ENCODE data around the gene RUNX2.

DNA sequence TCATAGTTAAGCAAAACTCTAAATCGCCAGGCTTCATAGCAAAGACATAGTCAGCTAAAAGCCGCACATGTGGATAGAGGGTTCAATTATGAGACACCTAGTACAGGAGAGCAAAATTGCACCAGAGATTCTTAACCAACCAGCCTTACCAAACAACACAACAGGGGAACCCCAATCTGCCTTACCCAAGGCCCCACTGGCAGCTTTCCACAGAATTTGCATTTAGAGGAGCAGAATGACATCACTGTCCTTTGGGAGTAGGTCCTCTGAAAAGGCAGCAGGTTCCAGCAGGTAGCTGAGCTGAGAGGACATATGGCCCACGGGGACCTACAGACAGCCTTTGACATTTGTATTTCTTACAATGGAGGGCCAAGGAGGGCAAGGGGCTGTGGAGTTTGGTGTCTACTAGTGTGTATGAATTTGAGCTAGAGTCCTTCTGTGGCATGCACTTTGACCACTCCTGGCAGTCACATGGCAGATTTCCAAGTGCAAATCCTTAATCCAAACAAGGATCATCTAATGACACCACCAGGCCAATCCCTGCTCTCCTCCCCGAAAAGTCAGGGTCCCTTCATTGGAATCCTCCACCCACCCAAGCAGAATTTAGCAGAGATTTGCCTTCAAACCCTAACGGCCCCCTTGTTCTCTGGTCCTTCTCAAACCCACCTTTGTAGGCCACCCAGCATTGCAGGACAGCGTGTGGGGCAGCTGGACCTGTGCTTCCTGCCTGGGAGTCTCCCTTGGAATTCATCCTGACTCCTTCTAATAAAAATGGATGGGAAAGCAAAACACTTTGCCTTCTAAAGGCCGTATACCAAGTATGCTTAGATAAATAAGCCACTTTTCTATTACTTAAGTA is 220.8 kb downstream of the RUNX2 start:
- TF ChIP-seq, protein P1, sequence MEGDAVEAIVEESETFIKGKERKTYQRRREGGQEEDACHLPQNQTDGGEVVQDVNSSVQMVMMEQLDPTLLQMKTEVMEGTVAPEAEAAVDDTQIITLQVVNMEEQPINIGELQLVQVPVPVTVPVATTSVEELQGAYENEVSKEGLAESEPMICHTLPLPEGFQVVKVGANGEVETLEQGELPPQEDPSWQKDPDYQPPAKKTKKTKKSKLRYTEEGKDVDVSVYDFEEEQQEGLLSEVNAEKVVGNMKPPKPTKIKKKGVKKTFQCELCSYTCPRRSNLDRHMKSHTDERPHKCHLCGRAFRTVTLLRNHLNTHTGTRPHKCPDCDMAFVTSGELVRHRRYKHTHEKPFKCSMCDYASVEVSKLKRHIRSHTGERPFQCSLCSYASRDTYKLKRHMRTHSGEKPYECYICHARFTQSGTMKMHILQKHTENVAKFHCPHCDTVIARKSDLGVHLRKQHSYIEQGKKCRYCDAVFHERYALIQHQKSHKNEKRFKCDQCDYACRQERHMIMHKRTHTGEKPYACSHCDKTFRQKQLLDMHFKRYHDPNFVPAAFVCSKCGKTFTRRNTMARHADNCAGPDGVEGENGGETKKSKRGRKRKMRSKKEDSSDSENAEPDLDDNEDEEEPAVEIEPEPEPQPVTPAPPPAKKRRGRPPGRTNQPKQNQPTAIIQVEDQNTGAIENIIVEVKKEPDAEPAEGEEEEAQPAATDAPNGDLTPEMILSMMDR (IDR thresholded peaks at IDR 0.05): no peak
- TF ChIP-seq POLR2A (IDR thresholded peaks at IDR 0.05): no peak

All from uterus (tissue), 2 donors.